Activated CD8-positive, alpha-beta T cell treated with anti-CD3 and anti-CD28 coated beads, Interleukin-2, amount 10 ng/mL, durations not matched to agents 7 days and 5 days (primary cell): Measurements from ENCODE around the gene GRIN2A. TPM values are rescaled to one million over a fixed set of nuclear protein-coding genes. Genes with fewer than 3 reads are reported as not detected.

Experiments
- ATAC-seq: fragments of 150-1000 bp; cut with Tn5 transposase; one replicate; pipeline ENCODE4 v1.10.0; 2021; ENCODE audit warnings: moderate library complexity
- CTCF ChIA-PET: fragments of 350-600 bp; sonication (Branson Sonifier 250); formaldehyde crosslinking; loops from one replicate; lab custom pipeline; 2021; ENCODE audit warnings: antibody characterized with exemption; lab: Charles Lee
- POLR2A ChIA-PET: fragments of 350-600 bp; sonication (Branson Sonifier 250); formaldehyde crosslinking; loops from one replicate; lab custom pipeline; 2021; ENCODE audit warnings: antibody characterized with exemption; lab: Charles Lee
- DNase-seq: peaks from one replicate; pipeline ENCODE4 v3.0.0-alpha.2; 2020
- H3K27ac Mint-ChIP-seq: one replicate; pipeline ENCODE4 v1.8.0; 2021; ENCODE audit warnings: mild to moderate bottlenecking, mixed read lengths
- H3K27me3 Mint-ChIP-seq: one replicate; pipeline ENCODE4 v1.8.0; 2021; ENCODE audit warnings: low read depth, mixed read lengths
- H3K36me3 Mint-ChIP-seq: one replicate; pipeline ENCODE4 v1.8.0; 2021; ENCODE audit warnings: low read depth, mixed read lengths
- H3K4me1 Mint-ChIP-seq: one replicate; pipeline ENCODE4 v1.8.0; 2021; ENCODE audit warnings: low read depth, mixed read lengths
- H3K4me3 Mint-ChIP-seq: one replicate; pipeline ENCODE4 v1.8.0; 2021; ENCODE audit warnings: mild to moderate bottlenecking, mixed read lengths
- H3K9me3 Mint-ChIP-seq: one replicate; pipeline ENCODE4 v1.8.0; 2022; ENCODE audit warnings: mixed read lengths; ENCODE audit not compliant: insufficient read depth
- total RNA-seq, 2 experiments: library from RNA; stranded (reverse); gene quantifications; one replicate each; pipeline ENCODE4 v1.2.3, GENCODE V29; 2021

The GRIN2A gene
- total RNA-seq, 2 experiments from 2014 or later = not detected

DNA sequence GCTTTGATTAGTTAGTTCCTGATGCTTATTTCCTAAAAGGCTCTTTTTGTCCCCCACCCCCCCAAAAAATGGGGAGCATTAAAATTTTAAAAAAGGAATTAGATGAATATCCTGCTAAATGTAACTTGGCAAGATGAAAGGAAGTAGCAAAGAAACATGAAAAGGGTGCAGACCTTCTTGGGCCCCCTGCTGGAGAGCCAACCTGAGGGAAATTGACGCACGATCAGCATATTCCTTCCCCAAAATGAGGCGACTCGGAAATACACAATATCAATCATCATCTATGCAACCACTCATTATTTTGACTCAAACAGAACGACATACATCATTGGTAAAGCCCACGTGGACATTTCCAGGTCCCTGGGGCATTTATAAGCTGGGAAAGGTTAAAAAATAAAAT is 59.7 kb downstream of the GRIN2A start:
- POLR2A ChIA-PET = interaction anchor here (0.7 kb wide), 1 partner anchor 915 kb away, joined by 3 read pairs; no protein-coding TSS in a partner anchor
- Mint-ChIP-seq H3K9me3 (no peaks in the 10 kb centered on the region), H3K27me3 (peaks cover 3% of the 10 kb centered on the region), H3K4me1 (no peaks in the 10 kb centered on the region), H3K36me3 (no peaks in the 10 kb centered on the region), H3K4me3 (no peak overlapping the region), H3K27ac (no peak overlapping the region)
- CTCF ChIA-PET = no interaction called here
- DNase-seq (no peak), ATAC-seq (no peak)

DNA sequence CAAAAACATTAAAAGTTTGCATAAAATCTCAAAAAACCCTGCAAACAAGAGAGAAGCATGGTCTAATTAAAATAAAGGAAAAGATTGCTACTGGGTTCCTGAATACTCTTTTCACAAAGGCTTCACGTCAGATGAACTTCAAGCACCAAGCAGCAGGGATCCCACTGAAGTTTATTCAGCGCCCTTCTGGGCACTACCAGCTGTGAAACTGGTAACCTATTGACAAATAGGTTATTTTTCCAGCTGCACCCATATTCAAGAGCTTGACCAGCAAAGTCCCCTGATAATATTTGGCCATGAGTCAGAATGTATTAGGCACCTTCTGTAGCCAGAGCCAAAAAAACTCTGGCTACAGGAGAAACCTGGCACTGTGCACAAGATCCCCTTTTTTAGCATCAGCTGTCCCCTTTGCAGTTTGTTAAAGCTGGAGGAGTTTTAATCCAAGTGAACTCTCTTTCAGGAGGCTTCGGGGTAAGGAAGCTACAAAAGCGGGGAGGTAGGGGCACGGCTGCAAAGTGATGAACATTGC is 60.3 kb downstream of the GRIN2A start:
- no peaks in the 10 kb centered on the region for H3K9me3 Mint-ChIP-seq
- H3K4me3 Mint-ChIP-seq = no peak overlapping the region
- no peaks in the 10 kb centered on the region for H3K4me1 Mint-ChIP-seq
- H3K36me3 Mint-ChIP-seq = no peaks in the 10 kb centered on the region
- H3K27ac Mint-ChIP-seq = no peak overlapping the region
- no peak for ATAC-seq
- DNase-seq = no peak
- ChIA-PET CTCF (no interaction called here), POLR2A (interaction anchor here (0.7 kb wide), 1 partner anchor 915 kb away, joined by 3 read pairs; no protein-coding TSS in a partner anchor)
- peaks cover 3% of the 10 kb centered on the region for H3K27me3 Mint-ChIP-seq

DNA sequence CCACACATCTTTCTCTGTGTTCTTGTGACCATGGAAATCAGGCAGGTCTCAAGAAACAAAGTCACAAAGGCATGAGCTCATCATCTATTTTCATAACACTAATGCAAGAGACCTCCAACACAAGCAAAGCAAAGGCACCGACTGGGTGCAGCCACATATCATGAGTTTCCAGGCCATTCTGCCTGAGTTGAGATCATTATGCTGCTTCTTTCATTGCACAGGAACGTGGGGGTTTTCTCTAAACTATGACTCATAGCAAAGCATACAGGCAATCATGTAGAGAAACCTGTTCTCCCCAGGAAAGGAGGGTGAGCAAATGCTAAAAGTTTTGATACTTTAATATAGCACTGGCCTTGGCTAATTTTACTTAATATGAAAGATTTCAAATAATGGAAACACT is 60.7 kb downstream of the GRIN2A start:
- DNase-seq = no peak
- ChIA-PET POLR2A (no interaction called here), CTCF (no interaction called here)
- Mint-ChIP-seq H3K27me3 (peaks cover 3% of the 10 kb centered on the region), H3K4me1 (no peaks in the 10 kb centered on the region), H3K9me3 (no peaks in the 10 kb centered on the region), H3K36me3 (no peaks in the 10 kb centered on the region), H3K27ac (no peak overlapping the region), H3K4me3 (no peak overlapping the region)
- ATAC-seq = no peak

DNA sequence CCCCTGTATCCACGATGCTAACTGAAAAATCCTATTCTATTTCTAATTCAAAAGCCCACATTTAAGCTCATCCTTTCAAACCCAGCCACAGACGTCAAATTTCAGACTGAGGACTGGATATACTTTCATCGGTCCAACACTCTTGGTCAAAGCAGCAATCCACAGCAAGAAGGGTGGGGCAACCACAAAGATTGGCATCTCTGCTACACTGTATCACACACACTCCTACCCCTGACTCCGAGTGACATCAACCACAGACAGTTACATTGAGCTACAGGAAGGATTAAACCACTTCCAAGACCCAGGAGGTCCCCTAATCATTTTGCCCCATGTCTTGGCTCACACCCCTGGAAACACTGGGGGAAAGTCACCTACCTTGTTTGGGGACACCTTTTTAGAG is 61.3 kb downstream of the GRIN2A start:
- Mint-ChIP-seq H3K9me3 (no peaks in the 10 kb centered on the region), H3K27ac (no peak overlapping the region)

DNA sequence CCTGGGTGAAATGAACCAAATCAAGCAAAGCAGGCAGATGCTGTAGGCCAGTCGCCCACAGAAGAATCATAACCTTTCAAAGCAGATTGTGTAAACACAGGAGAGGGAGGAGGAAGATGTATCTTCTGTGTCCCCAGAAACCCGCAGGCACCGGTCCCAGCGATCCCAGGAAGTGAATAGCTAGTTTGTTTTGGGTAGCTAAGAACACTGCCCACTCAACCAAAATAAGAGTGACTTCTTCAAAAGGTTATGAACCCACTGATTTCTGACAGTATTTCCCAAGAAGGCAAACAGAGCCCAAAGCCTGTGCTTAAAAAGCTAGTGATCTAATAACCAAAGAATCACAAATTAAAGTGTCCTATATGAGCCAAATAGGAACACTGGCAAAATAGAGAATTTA is 67.8 kb downstream of the GRIN2A start:
- Mint-ChIP-seq H3K4me1 (no peaks in the 10 kb centered on the region), H3K27ac (no peak overlapping the region), H3K9me3 (no peaks in the 10 kb centered on the region), H3K27me3 (no peaks in the 10 kb centered on the region), H3K36me3 (no peaks in the 10 kb centered on the region), H3K4me3 (no peak overlapping the region)
- no peak for DNase-seq
- ChIA-PET POLR2A (no interaction called here), CTCF (no interaction called here)
- no peak for ATAC-seq

More for the DNA sequence above, 61.3 kb downstream of the GRIN2A start:
- Mint-ChIP-seq H3K4me3 (no peak overlapping the region), H3K4me1 (no peaks in the 10 kb centered on the region), H3K27me3 (peaks cover 3% of the 10 kb centered on the region), H3K36me3 (no peaks in the 10 kb centered on the region)
- ATAC-seq = no peak
- ChIA-PET CTCF (no interaction called here), POLR2A (no interaction called here)
- DNase-seq = no peak

DNA sequence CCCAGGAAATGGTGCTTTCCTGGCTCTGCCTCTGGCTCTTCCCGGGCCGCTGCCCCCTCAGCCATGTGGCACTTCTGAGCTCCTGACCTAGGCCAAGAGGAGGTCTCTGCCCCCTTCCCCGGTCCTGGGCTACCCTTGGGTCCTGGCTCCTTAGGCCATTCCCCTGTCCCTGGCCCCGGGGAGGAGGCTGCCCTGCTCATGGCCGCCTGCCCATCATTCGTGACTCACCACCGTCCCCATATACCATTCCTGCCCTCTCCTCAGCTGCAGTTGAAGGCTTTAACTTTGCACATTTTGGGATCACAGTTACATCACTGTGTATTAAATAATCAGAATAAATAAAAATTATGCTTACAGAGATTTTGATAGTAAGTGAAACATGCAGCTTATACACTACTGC is 69.0 kb downstream of the GRIN2A start:
- CTCF ChIA-PET = no interaction called here
- no peaks in the 10 kb centered on the region for H3K4me1 Mint-ChIP-seq
- H3K36me3 Mint-ChIP-seq = no peaks in the 10 kb centered on the region
- no peak for ATAC-seq
- POLR2A ChIA-PET = no interaction called here
- no peak overlapping the region for H3K4me3 Mint-ChIP-seq
- no peaks in the 10 kb centered on the region for H3K9me3 Mint-ChIP-seq
- no peak overlapping the region for H3K27ac Mint-ChIP-seq
- no peak for DNase-seq
- no peaks in the 10 kb centered on the region for H3K27me3 Mint-ChIP-seq

DNA sequence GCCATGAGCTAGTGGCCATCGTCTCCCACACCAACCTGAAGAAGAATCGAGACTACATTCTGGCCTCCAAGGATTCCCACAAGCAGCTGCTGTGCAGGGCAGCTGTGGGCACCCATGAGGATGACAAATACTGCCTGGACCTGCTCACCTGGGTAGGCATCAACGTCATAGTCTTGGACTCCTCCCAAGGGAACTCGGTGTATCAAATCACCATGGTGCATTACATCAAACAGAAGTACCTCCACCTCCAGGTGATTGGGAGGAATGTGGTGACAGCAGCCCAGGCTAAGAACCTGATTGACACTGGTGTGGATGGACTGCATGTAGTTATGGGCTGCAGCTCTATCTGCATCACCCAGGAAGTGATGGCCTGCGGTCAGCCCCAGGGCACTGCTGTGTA is 70.2 kb downstream of the GRIN2A start:
- POLR2A ChIA-PET = no interaction called here
- Mint-ChIP-seq H3K4me3 (no peak overlapping the region), H3K36me3 (no peaks in the 10 kb centered on the region), H3K4me1 (no peaks in the 10 kb centered on the region), H3K27me3 (no peaks in the 10 kb centered on the region), H3K9me3 (no peaks in the 10 kb centered on the region), H3K27ac (no peak overlapping the region)
- CTCF ChIA-PET = no interaction called here
- ATAC-seq = no peak
- no peak for DNase-seq

DNA sequence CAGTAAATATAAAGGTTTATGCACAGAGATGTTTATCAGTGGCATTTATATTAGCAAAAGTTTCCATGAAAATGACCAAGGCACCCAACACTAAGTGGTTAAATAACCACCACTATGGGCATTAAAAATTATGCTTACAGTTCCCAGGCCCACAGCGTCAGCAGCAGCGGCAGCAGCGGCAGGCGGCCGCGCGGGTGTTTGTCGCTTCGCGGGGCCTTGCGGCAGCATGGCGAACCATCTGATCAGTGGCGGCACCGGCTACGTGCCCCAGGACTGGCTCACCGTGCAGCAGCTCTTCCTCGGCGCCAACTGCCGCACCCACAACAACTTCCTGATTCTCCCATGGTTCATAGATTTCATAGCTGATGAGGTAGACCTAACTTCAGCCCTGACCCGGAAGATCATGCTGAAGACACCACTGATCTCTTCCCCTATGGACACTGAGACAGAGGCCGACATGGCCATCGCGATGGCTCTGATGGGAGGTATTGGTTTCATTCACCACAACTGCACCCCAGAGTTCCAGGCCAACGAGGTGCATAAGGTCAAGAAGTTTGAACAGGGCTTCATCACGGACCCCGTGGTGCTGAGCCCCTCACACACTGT is 71.0 kb downstream of the GRIN2A start:
- no peaks in the 10 kb centered on the region for H3K36me3 Mint-ChIP-seq
- H3K4me1 Mint-ChIP-seq = no peaks in the 10 kb centered on the region
- H3K27me3 Mint-ChIP-seq = no peaks in the 10 kb centered on the region
- ChIA-PET POLR2A (no interaction called here), CTCF (no interaction called here)
- H3K9me3 Mint-ChIP-seq = no peaks in the 10 kb centered on the region
- no peak overlapping the region for H3K4me3 Mint-ChIP-seq
- DNase-seq (no peak), ATAC-seq (no peak)
- no peak overlapping the region for H3K27ac Mint-ChIP-seq

DNA sequence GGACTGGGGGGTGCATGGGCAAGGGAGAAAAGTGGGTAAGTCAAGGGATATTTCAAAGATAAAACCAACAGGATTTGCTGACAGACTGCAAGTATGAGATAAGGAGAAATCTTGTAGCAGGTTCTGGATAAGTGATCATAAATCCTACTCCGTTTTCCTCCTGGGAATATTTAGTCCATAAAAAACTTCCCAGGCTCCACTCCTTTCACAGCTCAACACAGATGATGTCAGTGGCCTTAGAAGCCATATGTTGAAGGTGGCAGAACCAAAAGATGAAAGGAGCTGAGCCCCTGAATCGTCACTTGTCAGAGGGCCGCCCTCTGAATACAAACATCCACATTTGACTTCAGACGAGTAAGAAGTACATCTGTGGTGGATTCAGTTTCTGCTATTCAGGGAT is 71.7 kb downstream of the GRIN2A start:
- no peak overlapping the region for H3K4me3 Mint-ChIP-seq
- no peaks in the 10 kb centered on the region for H3K4me1 Mint-ChIP-seq
- H3K27ac Mint-ChIP-seq = no peak overlapping the region
- DNase-seq = no peak
- CTCF ChIA-PET = no interaction called here
- H3K36me3 Mint-ChIP-seq = no peaks in the 10 kb centered on the region
- ATAC-seq = no peak
- H3K27me3 Mint-ChIP-seq = no peaks in the 10 kb centered on the region
- POLR2A ChIA-PET = no interaction called here
- H3K9me3 Mint-ChIP-seq = no peaks in the 10 kb centered on the region

DNA sequence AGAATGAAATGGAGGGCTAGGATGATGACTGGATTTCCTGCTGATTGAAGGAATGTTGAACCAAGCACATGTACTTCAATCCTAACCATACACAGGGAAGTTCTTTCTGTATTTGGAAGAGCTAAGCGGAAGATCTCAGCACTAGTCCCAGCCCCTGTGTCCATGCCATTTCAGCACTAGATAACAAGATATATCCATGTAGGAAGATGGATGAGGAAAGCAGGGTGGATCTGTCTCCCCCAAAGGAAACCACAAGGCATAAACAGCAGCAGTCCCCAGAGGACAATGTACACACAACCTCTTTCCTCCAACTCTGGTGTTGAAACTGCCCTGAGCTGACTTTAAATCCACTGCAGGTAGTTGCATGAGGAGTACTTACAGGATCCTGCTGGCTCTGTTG is 75.1 kb downstream of the GRIN2A start:
- H3K27ac Mint-ChIP-seq = no peak overlapping the region
- POLR2A ChIA-PET = no interaction called here

DNA sequence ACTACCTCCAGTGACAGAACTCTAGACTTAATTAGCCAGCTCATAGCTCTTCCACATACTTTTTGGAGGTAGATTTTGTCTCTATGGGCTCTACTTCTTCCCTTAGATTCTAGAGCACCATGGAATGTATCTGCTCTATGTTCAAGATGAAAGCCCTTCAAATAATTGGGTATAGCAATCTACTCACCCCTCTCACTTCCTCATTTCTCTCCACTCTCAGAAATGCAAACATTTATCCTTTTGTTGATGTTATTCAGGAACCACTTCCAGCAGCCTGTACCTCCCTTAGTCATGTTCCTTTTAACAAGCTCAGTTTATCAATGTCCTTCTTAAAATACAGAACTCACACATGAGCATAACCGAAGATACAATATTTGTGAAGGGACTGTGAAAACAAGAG is 78.5 kb downstream of the GRIN2A start:
- Mint-ChIP-seq H3K4me3 (no peak overlapping the region), H3K27ac (no peak overlapping the region), H3K36me3 (no peaks in the 10 kb centered on the region), H3K4me1 (no peaks in the 10 kb centered on the region), H3K9me3 (peaks cover 4% of the 10 kb centered on the region), H3K27me3 (no peaks in the 10 kb centered on the region)
- CTCF ChIA-PET = no interaction called here
- DNase-seq = no peak
- no peak for ATAC-seq
- POLR2A ChIA-PET = no interaction called here

More for the DNA sequence above, 75.1 kb downstream of the GRIN2A start:
- H3K36me3 Mint-ChIP-seq = no peaks in the 10 kb centered on the region
- no peaks in the 10 kb centered on the region for H3K27me3 Mint-ChIP-seq
- CTCF ChIA-PET = no interaction called here
- no peak overlapping the region for H3K4me3 Mint-ChIP-seq
- no peaks in the 10 kb centered on the region for H3K4me1 Mint-ChIP-seq
- peaks cover 4% of the 10 kb centered on the region for H3K9me3 Mint-ChIP-seq
- ATAC-seq (no peak), DNase-seq (no peak)

DNA sequence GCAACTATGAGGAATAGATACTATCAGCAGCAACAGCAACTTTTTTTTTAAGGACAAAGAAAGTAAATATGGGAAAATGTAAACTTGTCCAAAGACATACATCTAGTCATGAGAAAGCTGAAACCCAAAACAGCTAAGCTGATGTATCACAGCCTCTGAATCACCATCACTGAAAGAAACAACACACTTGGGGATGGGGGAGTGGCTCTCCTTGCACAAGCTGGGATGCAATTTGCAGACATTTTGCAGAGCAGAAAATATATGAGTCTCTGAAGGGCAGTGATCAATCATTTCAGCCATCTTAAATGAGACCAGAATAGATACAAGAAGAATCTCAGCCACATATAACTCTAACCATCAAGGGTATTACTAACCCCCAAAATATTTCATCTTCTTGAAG is 79.1 kb downstream of the GRIN2A start:
- no peaks in the 10 kb centered on the region for H3K4me1 Mint-ChIP-seq
- H3K27me3 Mint-ChIP-seq = no peaks in the 10 kb centered on the region
- H3K9me3 Mint-ChIP-seq = peaks cover 4% of the 10 kb centered on the region
- no peaks in the 10 kb centered on the region for H3K36me3 Mint-ChIP-seq
- ATAC-seq (no peak), DNase-seq (no peak)
- H3K4me3 Mint-ChIP-seq = no peak overlapping the region
- ChIA-PET CTCF (no interaction called here), POLR2A (no interaction called here)
- H3K27ac Mint-ChIP-seq = no peak overlapping the region

DNA sequence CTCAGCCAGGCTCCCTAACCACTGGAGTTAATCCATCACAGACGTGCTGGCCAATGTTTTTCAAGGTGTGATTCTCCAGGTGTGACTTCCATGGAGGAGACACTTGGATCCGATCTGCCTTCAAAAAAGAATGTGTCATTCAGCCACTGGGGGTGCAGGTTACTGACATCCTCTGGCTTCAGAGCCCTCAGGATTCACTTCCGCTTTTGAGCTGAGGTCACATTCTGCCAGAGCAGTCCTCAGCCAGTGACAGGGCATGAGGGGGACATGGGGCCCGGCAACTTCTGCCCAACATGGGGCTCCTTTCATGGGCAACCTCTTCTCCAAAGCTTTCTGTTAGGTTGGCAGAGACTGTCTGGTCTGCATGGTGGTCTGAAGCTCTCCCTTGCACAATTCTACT is 81.4 kb downstream of the GRIN2A start:
- H3K36me3 Mint-ChIP-seq = no peaks in the 10 kb centered on the region
- no peak overlapping the region for H3K27ac Mint-ChIP-seq
- DNase-seq = no peak
- no peaks in the 10 kb centered on the region for H3K4me1 Mint-ChIP-seq
- ATAC-seq = no peak
- H3K9me3 Mint-ChIP-seq = peaks cover 4% of the 10 kb centered on the region
- H3K4me3 Mint-ChIP-seq = no peak overlapping the region
- CTCF ChIA-PET = no interaction called here
- no peaks in the 10 kb centered on the region for H3K27me3 Mint-ChIP-seq
- POLR2A ChIA-PET = no interaction called here
